ENCODE results near the gene PDZD2.

The PDZD2 gene

DNA sequence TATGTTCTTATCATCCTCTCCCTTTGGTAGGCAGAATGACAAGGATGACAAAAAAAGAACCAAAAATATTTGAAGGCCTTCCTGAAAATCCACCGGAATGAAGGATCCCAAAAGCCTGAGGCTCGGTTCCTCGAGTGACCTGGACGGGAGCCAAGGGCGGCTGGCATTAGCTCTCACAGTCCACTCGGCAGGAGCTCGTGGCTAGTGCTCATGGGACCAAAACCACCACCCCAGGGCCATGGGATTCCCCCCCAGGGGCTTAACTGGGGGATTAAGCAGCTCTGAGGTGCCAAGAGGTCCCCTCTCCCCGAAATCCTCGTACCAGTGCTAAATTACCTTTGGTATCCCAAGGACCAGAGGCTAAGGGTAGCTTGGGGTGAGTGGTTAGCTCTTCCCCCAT, 586 bp upstream of the PDZD2 start:
- no peak for DNase-seq (ENCODE audit: low read depth)

- no peak for DNase-seq (ENCODE audit: low read depth)
These were observed 815 bp downstream of the PDZD2 start for GRCh38 chr5:31639481-31640411.

GRCh38 chr5:31640573-31640972, 1.6 kb downstream of the PDZD2 start:
- no peak for DNase-seq (ENCODE audit: low read depth)

DNA sequence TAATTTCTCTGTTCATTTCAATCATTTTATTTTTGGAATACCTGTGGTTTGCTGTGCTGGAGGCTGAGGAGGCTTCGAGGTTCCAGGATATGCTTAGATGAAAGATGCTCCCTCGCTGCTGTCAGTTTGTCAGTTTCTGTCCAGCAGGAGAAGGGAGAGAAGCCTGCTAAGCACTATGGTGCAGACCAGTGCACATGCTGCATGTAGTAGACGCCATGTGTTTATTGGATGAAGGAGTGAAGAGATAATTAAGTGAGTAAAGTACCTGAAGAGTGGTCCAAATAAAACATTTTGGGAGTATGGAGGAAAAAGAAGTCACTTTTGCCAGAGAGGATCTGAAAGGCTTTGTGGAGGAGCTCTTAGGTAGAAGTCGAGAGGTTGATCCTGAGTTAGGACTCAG, 2.1 kb downstream of the PDZD2 start:
- DNase-seq (ENCODE audit: low read depth) = no peak

GRCh38 chr5:31641575-31641974, 2.6 kb downstream of the PDZD2 start:
- DNase-seq (ENCODE audit: low read depth) = no peak

DNA sequence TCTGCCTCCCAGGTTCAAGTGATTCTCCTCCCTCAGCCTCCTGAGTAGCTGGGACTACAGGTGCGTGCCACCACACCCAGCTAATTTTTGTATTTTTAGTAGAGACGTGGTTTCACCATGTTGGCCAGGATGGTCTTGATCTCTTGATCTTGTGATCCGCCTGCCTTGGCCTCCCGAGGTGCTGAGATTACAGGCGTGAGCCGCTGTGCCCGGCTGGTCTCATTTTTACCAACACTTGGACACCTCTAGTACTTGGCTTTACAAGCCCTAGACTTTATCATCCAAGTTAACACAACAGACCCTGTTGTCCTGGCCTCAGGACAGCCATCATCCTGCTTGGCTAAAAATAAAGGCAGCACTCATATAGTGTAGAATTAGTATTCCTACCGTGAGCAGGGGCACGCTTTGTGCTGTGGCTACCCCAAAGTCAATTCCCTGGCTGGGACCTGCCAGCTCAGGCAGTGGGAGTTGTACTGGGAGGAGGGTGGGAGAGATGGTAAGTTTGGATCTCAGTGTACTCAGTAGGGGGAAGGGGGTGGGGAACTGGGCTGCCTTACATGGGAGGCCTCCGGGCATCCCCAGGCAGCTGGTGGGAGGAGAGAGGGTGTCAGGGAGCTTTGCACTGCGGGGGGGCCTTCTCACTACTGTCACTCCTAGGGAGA, 6.6 kb downstream of the PDZD2 start:
- DNase-seq (ENCODE audit: low read depth) = no peak

GRCh38 chr5:31648326-31648725, 9.4 kb downstream of the PDZD2 start:
- DNase-seq (ENCODE audit: low read depth) = no peak

DNA sequence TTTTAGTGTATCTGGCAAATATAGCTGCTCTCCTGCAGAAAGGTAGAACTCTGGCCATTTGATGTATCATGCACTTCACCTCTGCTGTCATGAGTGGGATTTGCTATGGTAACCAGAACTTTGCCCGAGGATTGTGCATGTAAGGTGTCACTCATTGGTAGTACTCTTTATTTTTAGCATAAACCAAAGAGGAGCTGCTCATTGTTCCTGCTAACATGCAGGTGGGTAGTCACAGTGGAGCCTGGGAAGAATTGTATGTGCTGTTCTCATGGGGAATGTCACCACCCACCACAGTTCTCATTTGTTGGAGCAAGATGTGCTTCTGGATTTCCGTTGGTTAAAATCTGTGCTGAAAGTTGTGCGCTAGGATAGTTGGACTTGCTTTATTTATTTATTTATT, 12.3 kb downstream of the PDZD2 start:
- DNase-seq (ENCODE audit: low read depth) = no peak

GRCh38 chr5:31655491-31655890, 16.6 kb downstream of the PDZD2 start:
- no peak for DNase-seq (ENCODE audit: low read depth)

DNA sequence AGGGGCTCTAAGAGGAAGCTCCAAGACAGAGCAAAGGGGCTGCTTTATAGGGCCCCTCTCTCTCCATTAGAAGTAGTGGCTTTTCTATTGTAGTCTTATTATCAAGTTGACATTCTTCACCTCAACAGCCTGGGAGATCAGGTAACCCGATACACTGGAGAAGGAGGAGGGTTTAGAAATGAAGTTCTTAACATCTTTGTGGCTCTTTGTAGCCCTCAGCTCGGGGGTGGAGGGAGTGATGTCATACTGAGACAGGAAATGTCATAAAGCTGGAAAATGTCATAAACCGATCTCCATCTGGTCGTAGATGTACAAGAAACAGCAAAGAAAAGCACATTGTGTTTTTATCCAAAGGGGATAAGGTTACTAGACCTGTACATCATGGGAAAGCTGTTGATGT, 17.9 kb downstream of the PDZD2 start:
- no peak for DNase-seq (ENCODE audit: low read depth)

GRCh38 chr5:31657315-31657979, 18.5 kb downstream of the PDZD2 start:
- DNase-seq (ENCODE audit: low read depth) = no peak

- no peak for DNase-seq (ENCODE audit: low read depth)
These were observed 22.3 kb downstream of the PDZD2 start for GRCh38 chr5:31661257-31661656.

DNA sequence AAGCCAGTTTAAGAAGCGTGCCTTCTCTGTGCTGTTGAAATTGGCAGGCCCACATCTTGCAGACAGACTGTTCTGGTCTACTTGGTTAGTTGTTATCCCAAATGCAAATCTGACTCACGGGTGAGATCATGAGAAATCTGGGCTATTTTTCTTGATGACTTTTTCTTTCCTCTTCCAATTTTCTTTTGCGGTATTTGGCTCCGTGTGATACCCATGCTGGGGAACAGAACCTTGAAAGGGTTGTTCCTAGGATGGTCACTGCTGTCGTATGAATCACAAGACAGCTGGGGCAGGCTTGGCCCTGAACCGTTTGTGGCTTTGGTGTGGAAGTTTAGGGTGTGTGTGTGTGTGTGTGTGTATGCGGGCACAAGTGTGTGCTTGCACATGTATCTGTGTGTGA, 24.6 kb downstream of the PDZD2 start:
- no peak for DNase-seq (ENCODE audit: low read depth)

DNA sequence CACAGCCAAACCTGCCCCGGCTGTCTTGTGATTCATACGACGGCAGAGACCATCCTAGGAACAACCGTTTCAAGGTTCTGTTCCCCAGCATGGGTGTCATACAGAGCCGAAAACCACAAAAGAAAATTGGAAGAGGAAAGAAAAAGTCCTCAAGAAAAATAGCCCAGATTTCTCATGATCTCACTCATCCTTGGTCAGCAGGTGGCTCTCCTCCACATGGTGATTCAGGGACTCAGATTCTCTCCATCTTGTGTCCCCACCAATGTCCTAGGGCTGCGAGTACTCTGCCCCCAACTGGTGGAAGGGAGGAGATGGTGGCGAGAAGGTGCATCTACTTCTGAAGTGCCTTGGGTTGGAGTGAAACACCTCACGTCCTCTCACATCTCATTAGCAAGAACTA, 25.6 kb downstream of the PDZD2 start:
- DNase-seq (ENCODE audit: low read depth) = no peak

GRCh38 chr5:31671339-31671741, 32.4 kb downstream of the PDZD2 start:
- no peak for DNase-seq (ENCODE audit: low read depth)

DNA sequence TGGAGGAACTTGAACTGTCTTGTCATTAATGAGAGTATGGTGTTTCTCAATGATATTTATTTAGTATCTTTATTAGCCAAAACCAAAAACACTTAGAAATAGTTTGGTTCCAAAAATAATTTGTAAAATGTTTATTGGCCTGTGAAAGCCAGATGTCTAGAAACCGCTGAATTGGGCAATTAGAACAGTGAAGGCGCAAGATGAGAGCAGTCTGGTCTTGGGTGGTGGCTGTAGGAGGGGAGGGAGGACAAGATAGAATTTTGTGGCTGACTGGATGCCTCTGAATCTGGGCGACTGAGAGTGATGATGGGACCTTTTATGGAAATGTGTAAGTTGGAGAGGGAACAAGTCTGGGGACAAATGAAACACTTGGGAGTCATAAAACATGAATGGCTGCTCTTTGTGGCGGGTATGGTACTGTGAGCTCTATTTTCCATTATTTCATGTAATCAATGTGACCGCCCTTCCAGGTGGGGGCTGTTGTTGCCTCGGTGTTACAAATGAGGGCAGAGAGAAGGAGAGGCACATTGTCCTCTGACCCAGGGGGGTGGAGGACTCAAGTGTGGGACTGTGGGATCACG, 35.5 kb downstream of the PDZD2 start:
- DNase-seq (ENCODE audit: low read depth) = no peak

DNA sequence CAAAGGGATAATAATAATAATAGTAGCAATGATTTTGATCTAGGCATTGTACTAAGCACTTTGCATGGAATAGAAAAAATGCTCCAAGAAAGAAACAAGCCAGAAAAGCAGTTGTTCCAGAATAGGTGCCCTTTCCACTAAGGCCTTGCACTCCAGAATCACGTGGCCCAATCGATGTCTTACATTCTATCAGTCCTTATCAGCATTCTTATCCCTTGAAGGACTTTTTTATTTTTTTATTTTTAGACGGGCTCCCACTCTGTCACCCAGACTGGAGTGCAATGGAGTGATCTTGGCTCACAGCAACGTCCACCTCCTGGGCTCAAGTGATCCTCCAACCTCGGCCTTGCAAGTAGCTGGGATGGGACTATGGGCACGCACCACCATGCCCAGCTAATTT, 36.5 kb downstream of the PDZD2 start:
- no peak for DNase-seq (ENCODE audit: low read depth)

DNA sequence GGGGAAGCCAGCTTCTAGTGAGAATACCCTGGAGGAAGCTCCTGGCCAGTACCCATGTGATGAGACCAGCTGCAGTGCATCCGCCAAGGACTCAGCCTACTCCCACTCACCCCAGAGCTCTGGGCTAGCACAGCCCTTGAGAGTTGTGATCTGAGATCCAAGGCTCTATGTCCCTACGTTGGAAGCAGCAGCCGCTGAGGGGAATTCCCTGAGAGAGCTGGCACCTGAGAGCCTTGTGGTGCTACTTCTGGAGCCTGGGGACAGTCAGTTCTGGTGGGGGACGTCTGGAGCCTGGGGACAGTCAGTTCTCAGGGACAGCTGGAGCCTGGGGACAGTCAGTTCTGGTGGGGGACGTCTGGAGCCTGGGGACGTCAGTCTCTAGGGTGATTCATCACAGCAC, 39.2 kb downstream of the PDZD2 start:
- DNase-seq (ENCODE audit: low read depth) = no peak

- DNase-seq (ENCODE audit: low read depth) = no peak
These were observed 41.6 kb downstream of the PDZD2 start for GRCh38 chr5:31680528-31680927.

DNA sequence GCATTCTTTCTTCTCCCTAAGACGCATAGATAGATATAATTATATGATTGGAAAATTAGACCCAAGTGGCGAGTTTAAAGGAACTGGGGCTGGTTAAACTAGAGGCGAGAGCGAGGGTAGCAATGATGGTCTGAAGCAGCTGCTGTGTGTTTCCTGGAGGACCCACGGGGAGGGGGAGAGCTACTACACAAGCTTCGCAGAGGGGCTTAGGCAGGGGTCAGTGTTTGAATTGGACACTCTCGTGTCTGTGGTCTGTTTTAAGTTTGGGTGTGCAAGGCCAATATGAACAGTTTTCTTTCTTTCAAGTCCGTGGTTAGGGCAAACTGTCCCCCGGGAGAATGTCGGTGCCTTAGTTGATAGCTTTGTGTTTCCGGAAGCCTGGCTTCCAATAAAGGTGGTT, 43.1 kb downstream of the PDZD2 start:
- no peak for DNase-seq (ENCODE audit: low read depth)

DNA sequence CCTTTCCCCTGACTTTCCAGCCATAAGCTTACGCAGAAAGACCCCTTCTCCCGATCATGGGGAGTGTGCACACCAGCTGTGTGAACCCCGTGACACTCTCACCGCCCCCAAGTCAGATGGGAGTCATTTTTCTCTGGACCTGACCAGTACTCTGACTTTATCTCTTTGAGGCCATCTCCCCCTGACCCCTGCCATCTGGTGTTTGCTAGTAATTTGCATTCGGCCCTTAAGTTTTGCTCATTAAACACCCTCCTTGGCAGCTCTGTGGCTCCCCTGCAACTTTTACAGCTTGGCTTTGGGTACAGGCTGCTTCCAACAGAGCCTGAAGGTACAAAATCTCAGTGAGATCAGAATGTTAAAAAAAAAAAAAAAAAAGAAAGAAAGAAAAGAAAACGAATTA, 43.9 kb downstream of the PDZD2 start:
- no peak for DNase-seq (ENCODE audit: low read depth)

DNA sequence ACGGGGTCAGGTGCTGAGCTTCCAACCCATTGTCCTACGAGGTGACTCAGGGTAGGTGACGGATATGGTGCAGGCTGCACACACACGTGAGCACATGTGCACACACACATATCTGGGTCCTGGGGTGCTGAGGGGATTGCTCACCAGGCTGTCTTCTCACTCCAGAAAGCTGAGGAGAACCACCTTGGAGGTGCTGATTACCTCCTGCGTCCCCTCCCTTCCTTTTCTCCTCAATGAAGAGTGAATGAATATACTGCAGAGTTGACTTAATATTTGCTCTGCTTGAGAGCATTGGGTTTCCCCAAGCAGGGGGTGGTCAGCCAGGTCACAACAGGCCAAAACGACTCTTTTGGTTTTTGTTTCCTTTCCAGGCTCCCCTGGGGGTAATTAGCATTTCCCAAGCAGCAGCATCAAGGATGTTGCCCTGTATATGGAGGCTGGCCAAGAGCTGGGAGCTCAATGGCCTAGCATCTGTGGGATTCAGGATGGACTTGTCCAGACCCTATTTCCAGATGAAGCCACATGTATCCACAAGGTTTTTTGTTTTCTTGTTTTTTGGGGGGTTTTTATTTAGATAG, 49.7 kb downstream of the PDZD2 start:
- DNase-seq (ENCODE audit: low read depth) = no peak
